ENCODE results near the gene PACRG. TPM values are rescaled to one million over a fixed set of nuclear protein-coding genes. Genes with fewer than 3 reads are reported as not detected.

PACRG gene
- total and polyA plus RNA-seq, 2 donors (not counting 3 experiments of a cell fraction or from before 2014, with no cell fraction given): 0.08 TPM; not detected in 1

DNA sequence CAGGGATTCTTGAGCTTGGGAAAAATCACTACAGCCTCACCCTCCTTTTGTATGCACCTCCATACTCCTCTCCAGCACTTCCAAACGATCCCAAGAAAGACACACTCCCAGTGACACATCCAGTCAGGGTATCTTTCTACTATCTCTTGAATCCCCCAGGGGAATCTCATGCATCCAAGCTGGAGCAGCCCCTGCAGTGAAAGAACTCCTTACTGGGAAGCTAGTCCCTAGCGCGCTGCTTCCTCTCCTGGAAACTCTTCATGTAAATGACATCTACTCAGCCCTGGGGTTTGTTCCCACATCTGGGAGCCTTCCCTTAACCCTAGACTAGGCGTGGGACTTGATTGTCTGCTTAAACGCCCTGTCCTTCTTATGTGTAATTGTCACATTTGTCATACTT lies 357.7 kb downstream of the PACRG start:
- no peak for TF ChIP-seq POLR2A (IDR thresholded peaks at IDR 0.05; ENCODE audit: low read depth, low read length)
- TF ChIP-seq EZH2 (IDR thresholded peaks at IDR 0.05; ENCODE audit: borderline replicate concordance, low read depth, low read length, severe bottlenecking): no peak
- TF ChIP-seq GATA2 (IDR thresholded peaks at IDR 0.05; ENCODE audit: insufficient read depth, insufficient read length, low read depth, low read length): no peak
- no peak for TF ChIP-seq MYC (IDR thresholded peaks at IDR 0.05; ENCODE audit: low read depth, low read length)
- no peak for DNase-seq (ENCODE audit: low read depth, low spot score)
- BruUV-seq (replicated peaks): no TSS peak
- Histone ChIP-seq H3K4me2 (ENCODE audit: insufficient read depth, low read length) (no peak overlapping the region), H2AFZ (ENCODE audit: low read depth, low read length) (no peak overlapping the region), H3K27ac (ENCODE audit: insufficient read depth, low read depth, low read length) (no peak overlapping the region), H3K27me3 (ENCODE audit: control insufficient read depth in 2 of 2, insufficient read depth in 2 of 2, low read length in 2 of 2) (no peaks in the 10 kb centered on the region), H3K36me3 (ENCODE audit: control insufficient read depth in 2 of 2, extremely low read depth in 1 of 2, insufficient read depth in 2 of 2, low read length in 2 of 2) (no peaks in the 10 kb centered on the region), H3K9ac (replicated peaks; ENCODE audit: extremely low read depth, insufficient read depth, low read length) (no peak overlapping the region), H3K79me2 (ENCODE audit: control insufficient read depth, insufficient read depth, low read length) (no peaks in the 10 kb centered on the region), H3K9me1 (replicated peaks; ENCODE audit: control insufficient read depth, extremely low read depth, insufficient read depth, low read length) (no peaks in the 10 kb centered on the region), H4K20me1 (replicated peaks; ENCODE audit: control insufficient read depth, extremely low read depth, insufficient read depth, low read length) (no peaks in the 10 kb centered on the region), H3K9me3 (replicated peaks; ENCODE audit: control insufficient read depth, insufficient read depth, low read length) (no peaks in the 10 kb centered on the region), H3K4me3 (replicated peaks in 1 of 3; ENCODE audit: insufficient read depth in 1 of 3, low read depth in 1 of 3, low read length in 3 of 3) (no peak overlapping the region), H3K4me1 (ENCODE audit: control insufficient read depth, extremely low read depth, insufficient read depth, low read length) (no peaks in the 10 kb centered on the region)
- ChIA-PET CTCF (no interaction called here), POLR2A (no interaction called here)
- dilution Hi-C loops (cut with MboI; ENCODE audit: extremely low pct_ligation_motif_present, low sequenced_read_pairs): no loop called here
- FAIRE-seq: no peak
- intact Hi-C loops (cut with micrococcal nuclease): no loop called here

DNA sequence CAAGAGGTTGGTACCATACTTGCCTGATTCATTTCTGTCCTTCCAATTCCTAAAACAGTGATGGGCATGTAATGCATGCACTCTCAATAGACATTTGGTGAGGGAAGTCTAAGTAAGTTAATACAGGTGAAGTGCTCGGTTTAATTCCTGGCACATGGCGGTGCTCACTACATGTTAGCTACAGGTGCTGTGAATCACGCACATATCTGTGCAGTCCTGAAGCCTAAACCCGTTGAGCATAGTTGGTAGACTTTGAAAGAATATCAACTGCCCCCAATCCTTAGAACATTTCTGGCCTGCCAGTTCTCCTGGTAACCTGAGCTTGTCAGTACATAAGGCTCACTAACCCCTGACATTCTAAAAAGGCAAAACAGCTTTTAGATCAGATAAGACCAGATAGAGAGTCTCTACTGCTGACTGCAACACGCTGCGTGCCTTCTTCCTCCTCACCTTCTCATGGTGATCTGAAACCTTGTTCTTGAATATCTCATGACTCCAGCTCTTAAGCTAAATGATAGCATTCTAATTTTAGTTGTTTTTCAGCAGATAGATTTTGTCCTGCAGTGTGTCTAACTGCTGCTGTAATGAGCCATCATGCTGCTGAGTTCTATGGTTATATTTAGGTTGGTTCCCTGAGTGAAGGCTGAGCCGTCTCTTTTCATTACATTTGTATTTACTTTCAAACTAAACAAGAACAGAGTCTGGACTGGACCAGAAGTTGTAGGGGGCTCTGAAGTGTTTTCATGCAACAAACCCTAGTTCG lies 358.3 kb downstream of the PACRG start:
- POLR2A ChIA-PET: no interaction called here
- intact Hi-C loops (cut with micrococcal nuclease): no loop called here
- TF ChIP-seq POLR2A (IDR thresholded peaks at IDR 0.05; ENCODE audit: low read depth, low read length) (no peak), POLR2AphosphoS5 (IDR thresholded peaks at IDR 0.05; ENCODE audit: insufficient read depth, low read depth, low read length) (no peak), GATA2 (IDR thresholded peaks at IDR 0.05; ENCODE audit: insufficient read depth, insufficient read length, low read depth, low read length) (no peak), MYC (IDR thresholded peaks at IDR 0.05; ENCODE audit: low read depth, low read length) (no peak), FOS (IDR thresholded peaks at IDR 0.05; ENCODE audit: borderline replicate concordance, insufficient read depth, low read length) (no peak)
- TF ChIP-seq, protein P1, sequence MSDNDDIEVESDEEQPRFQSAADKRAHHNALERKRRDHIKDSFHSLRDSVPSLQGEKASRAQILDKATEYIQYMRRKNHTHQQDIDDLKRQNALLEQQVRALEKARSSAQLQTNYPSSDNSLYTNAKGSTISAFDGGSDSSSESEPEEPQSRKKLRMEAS (IDR thresholded peaks at IDR 0.05; ENCODE audit: insufficient read depth, insufficient read length): no peak
- TF ChIP-seq, protein P2, sequence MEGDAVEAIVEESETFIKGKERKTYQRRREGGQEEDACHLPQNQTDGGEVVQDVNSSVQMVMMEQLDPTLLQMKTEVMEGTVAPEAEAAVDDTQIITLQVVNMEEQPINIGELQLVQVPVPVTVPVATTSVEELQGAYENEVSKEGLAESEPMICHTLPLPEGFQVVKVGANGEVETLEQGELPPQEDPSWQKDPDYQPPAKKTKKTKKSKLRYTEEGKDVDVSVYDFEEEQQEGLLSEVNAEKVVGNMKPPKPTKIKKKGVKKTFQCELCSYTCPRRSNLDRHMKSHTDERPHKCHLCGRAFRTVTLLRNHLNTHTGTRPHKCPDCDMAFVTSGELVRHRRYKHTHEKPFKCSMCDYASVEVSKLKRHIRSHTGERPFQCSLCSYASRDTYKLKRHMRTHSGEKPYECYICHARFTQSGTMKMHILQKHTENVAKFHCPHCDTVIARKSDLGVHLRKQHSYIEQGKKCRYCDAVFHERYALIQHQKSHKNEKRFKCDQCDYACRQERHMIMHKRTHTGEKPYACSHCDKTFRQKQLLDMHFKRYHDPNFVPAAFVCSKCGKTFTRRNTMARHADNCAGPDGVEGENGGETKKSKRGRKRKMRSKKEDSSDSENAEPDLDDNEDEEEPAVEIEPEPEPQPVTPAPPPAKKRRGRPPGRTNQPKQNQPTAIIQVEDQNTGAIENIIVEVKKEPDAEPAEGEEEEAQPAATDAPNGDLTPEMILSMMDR (IDR thresholded peaks at IDR 0.05; ENCODE audit: extremely low read depth in 1 of 2, insufficient read depth in 1 of 2, low read depth in 1 of 2, low read length in 2 of 2): no peak
- Histone ChIP-seq H2AFZ (ENCODE audit: low read depth, low read length) (no peak overlapping the region), H3K27me3 (ENCODE audit: control insufficient read depth in 2 of 2, insufficient read depth in 2 of 2, low read length in 2 of 2) (no peaks in the 10 kb centered on the region), H3K79me2 (ENCODE audit: control insufficient read depth, insufficient read depth, low read length) (no peaks in the 10 kb centered on the region), H3K4me2 (ENCODE audit: insufficient read depth, low read length) (no peak overlapping the region), H3K36me3 (ENCODE audit: control insufficient read depth in 2 of 2, extremely low read depth in 1 of 2, insufficient read depth in 2 of 2, low read length in 2 of 2) (no peaks in the 10 kb centered on the region), H3K9me3 (replicated peaks; ENCODE audit: control insufficient read depth, insufficient read depth, low read length) (no peaks in the 10 kb centered on the region), H3K9me1 (replicated peaks; ENCODE audit: control insufficient read depth, extremely low read depth, insufficient read depth, low read length) (no peaks in the 10 kb centered on the region), H3K27ac (ENCODE audit: insufficient read depth, low read depth, low read length) (no peak overlapping the region), H3K9ac (replicated peaks; ENCODE audit: extremely low read depth, insufficient read depth, low read length) (no peak overlapping the region), H4K20me1 (replicated peaks; ENCODE audit: control insufficient read depth, extremely low read depth, insufficient read depth, low read length) (no peaks in the 10 kb centered on the region), H3K4me3 (replicated peaks in 1 of 3; ENCODE audit: insufficient read depth in 1 of 3, low read depth in 1 of 3, low read length in 3 of 3) (no peak overlapping the region), H3K4me1 (ENCODE audit: control insufficient read depth, extremely low read depth, insufficient read depth, low read length) (no peaks in the 10 kb centered on the region)
- BruUV-seq (replicated peaks): no TSS peak
- DNase-seq (ENCODE audit: low read depth, low spot score) (no peak), FAIRE-seq (no peak)
- dilution Hi-C loops (cut with MboI; ENCODE audit: extremely low pct_ligation_motif_present, low sequenced_read_pairs): no loop called here
- CTCF ChIA-PET: no interaction called here
